Body of pancreas (tissue), 4 donors: ENCODE measurements around the gene IL1RAPL2. TPM values are rescaled to one million over a fixed set of nuclear protein-coding genes. Genes with fewer than 3 reads are reported as not detected.

Experiments used
- ATAC-seq: fragments of 150-250 bp; one replicate; pipeline ENCODE4 v1.9.1; 2016
- DNase-seq, 4 donors: peaks; one replicate each; pipeline ENCODE4 v3.0.0-alpha.2; 2019
- H3K27ac ChIP-seq, 4 donors: fragments of 200-600 bp; sonication (generic); 1 replicate in 3 of 4; 2 replicates in 1 of 4; pipeline versions ENCODE4 v1.5.1 to v1.6.1; 2016 to 2019; ENCODE audit warnings: mild to moderate bottlenecking in 1 of 4, mixed read lengths in 1 of 4, moderate library complexity in 1 of 4
- H3K27me3 ChIP-seq, 2 donors: fragments of 200-600 bp; sonication (generic); one replicate each; pipeline ENCODE4 v1.6.0; 2016; ENCODE audit warnings: mild to moderate bottlenecking in 1 of 2
- H3K36me3 ChIP-seq, 2 donors: fragments of 200-600 bp; sonication (generic); replicated peaks in 1 of 2; 2 replicates each; pipeline ENCODE4 v1.5.1; 2016; ENCODE audit warnings: low read depth in 2 of 2; ENCODE audit not compliant: insufficient read depth in 1 of 2
- H3K4me1 ChIP-seq: fragments of 200-600 bp; sonication (generic); one replicate; pipeline ENCODE4 v1.6.0; 2016
- H3K4me3 ChIP-seq, 2 donors: fragments of 200-600 bp; sonication (generic); 1 replicate in 1 of 2; 2 replicates in 1 of 2; pipeline ENCODE4 v1.5.1; 2016 to 2019
- H3K9me3 ChIP-seq, 3 donors: fragments of 200-600 bp; sonication (generic); 1 replicate in 2 of 3; 2 replicates in 1 of 3; pipeline ENCODE4 v1.5.1; 2016
- CTCF ChIP-seq, 7 experiments: fragments of 450-650 bp in 4 of 7; fragments of 200-600 bp in 3 of 7; sonication (generic) in 3 of 7; IDR thresholded peaks; one replicate each; pipeline ENCODE4 v1.5.1; 2016 to 2019; ENCODE audit warnings: antibody characterized with exemption in 7 of 7
- POLR2A ChIP-seq, 3 donors: fragments of 450-650 bp; IDR thresholded peaks; one replicate each; pipeline ENCODE4 v1.6.1; 2016; ENCODE audit warnings: antibody characterized with exemption in 3 of 3, mild to moderate bottlenecking in 2 of 3
- WGBS, 2 donors: methylation state at CpG; one replicate each; pipeline ENCODE4 v1.1.5; 2017; 5-methylcytosine and 5-hydroxymethylcytosine counted together
- intact Hi-C: fragments of 100-400 bp; cut with DNase I; formaldehyde crosslinking; loops from one replicate; pipeline ENCODE4 v1.15.1; 2023
- total RNA-seq, 2 donors: library from RNA; depleted of rRNA; stranded (reverse); fragments of >200 nt; gene quantifications; one replicate each; pipeline ENCODE4 v1.1.0, GENCODE V29; 2016

The IL1RAPL2 gene
- total RNA-seq, 2 donors from 2014 or later = not detected

GRCh38 chrX:104953251-104953650 is 387.3 kb downstream of the IL1RAPL2 start:
- intact Hi-C loops = no loop called here

GRCh38 chrX:104961926-104962325 is 395.9 kb downstream of the IL1RAPL2 start:
- H3K4me1 ChIP-seq = no peaks in the 10 kb centered on the region
- no peaks in the 10 kb centered on the region for H3K36me3 ChIP-seq
- no peak for ATAC-seq
- no peak overlapping the region for H3K27ac ChIP-seq
- TF ChIP-seq CTCF (IDR thresholded peaks at IDR 0.05) = no peak
- no peak for TF ChIP-seq POLR2A (IDR thresholded peaks at IDR 0.05)
- H3K27me3 ChIP-seq = no peaks in the 10 kb centered on the region
- intact Hi-C loops = no loop called here
- no peaks in the 10 kb centered on the region for H3K9me3 ChIP-seq
- no peak for DNase-seq
- H3K4me3 ChIP-seq = no peak overlapping the region
- WGBS, 2 donors = 11 to 17% methylated on average over 1 of the region's 1 CpG

More at GRCh38 chrX:104953251-104953650, 387.3 kb downstream of the IL1RAPL2 start:
- no peaks in the 10 kb centered on the region for H3K9me3 ChIP-seq
- H3K27ac ChIP-seq = no peak overlapping the region
- ATAC-seq (no peak), DNase-seq (no peak)
- no peaks in the 10 kb centered on the region for H3K36me3 ChIP-seq
- no peak overlapping the region for H3K4me3 ChIP-seq
- no peaks in the 10 kb centered on the region for H3K4me1 ChIP-seq
- TF ChIP-seq CTCF (IDR thresholded peaks at IDR 0.05) (no peak), POLR2A (IDR thresholded peaks at IDR 0.05) (no peak)
- H3K27me3 ChIP-seq = no peaks in the 10 kb centered on the region

GRCh38 chrX:104968241-104968640 is 402.2 kb downstream of the IL1RAPL2 start:
- no peak overlapping the region for H3K27ac ChIP-seq
- H3K4me3 ChIP-seq = no peak overlapping the region
- no peaks in the 10 kb centered on the region for H3K36me3 ChIP-seq
- intact Hi-C loops = no loop called here
- no peaks in the 10 kb centered on the region for H3K9me3 ChIP-seq
- DNase-seq (no peak), ATAC-seq (no peak)
- TF ChIP-seq POLR2A (IDR thresholded peaks at IDR 0.05) = no peak
- TF ChIP-seq CTCF (IDR thresholded peaks at IDR 0.05) = no peak
- H3K4me1 ChIP-seq = no peaks in the 10 kb centered on the region
- no peaks in the 10 kb centered on the region for H3K27me3 ChIP-seq

GRCh38 chrX:104972737-104973136 is 406.7 kb downstream of the IL1RAPL2 start:
- ATAC-seq (no peak), DNase-seq (no peak)
- Histone ChIP-seq H3K36me3 (no peaks in the 10 kb centered on the region), H3K27ac (no peak overlapping the region), H3K27me3 (no peaks in the 10 kb centered on the region), H3K9me3 (no peaks in the 10 kb centered on the region), H3K4me1 (no peaks in the 10 kb centered on the region), H3K4me3 (no peak overlapping the region)
- intact Hi-C loops = no loop called here
- no peak for TF ChIP-seq POLR2A (IDR thresholded peaks at IDR 0.05)
- TF ChIP-seq CTCF (IDR thresholded peaks at IDR 0.05) = no peak
- WGBS, 2 donors = 47% methylated on average over 1 of the region's 1 CpG; no CpG with 5 or more reads in 1 of the 2 donors

GRCh38 chrX:104987063-104987462 is 421.1 kb downstream of the IL1RAPL2 start:
- TF ChIP-seq CTCF (IDR thresholded peaks at IDR 0.05) (no peak), POLR2A (IDR thresholded peaks at IDR 0.05) (no peak)
- intact Hi-C loops = no loop called here
- no peak overlapping the region for H3K4me3 ChIP-seq
- H3K27me3 ChIP-seq = no peaks in the 10 kb centered on the region
- H3K9me3 ChIP-seq = no peaks in the 10 kb centered on the region
- ATAC-seq (no peak), DNase-seq (no peak)
- no peaks in the 10 kb centered on the region for H3K36me3 ChIP-seq
- no peak overlapping the region for H3K27ac ChIP-seq
- H3K4me1 ChIP-seq = no peaks in the 10 kb centered on the region
